GM12878 (cell line): ENCODE results near the gene SCAND1. TPM values are rescaled to one million over a fixed set of nuclear protein-coding genes. Genes with fewer than 3 reads are reported as not detected.

Experiments
- ATAC-seq: fragments of 200-7000 bp; cut with Tn5 transposase; 3 replicates; pipeline ENCODE4 v1.9.1; 2020; ENCODE audit warnings: mild to moderate bottlenecking, moderate library complexity
- BruUV-seq: library from RNA; stranded (reverse); fragments of 400-500 nt; replicated peaks from 2 replicates; lab custom pipeline; 2021; lab: Mats Ljungman, UMichigan
- CTCF ChIA-PET: fragments of 300-600 bp; sonication (Branson Sonifier 250); formaldehyde crosslinking; extraction: SDS; loops from one replicate; lab custom pipeline; 2021; ENCODE audit warnings: inconsistent platforms; lab: Yijun Ruan, JAX
- POLR2A ChIA-PET: fragments of 350-600 bp; formaldehyde crosslinking; extraction: SDS; loops from one replicate; lab custom pipeline; 2021; ENCODE audit warnings: inconsistent platforms; lab: Charles Lee
- RAD21 ChIA-PET: fragments of 300-600 bp; sonication (Branson Sonifier 250); formaldehyde crosslinking; loops from one replicate; lab custom pipeline; 2023; ENCODE audit warnings: antibody characterized with exemption; ENCODE audit not compliant: unreplicated experiment; lab: Charles Lee
- SMC1A ChIA-PET: fragments of 300-600 bp; sonication (Branson Sonifier 250); formaldehyde crosslinking; loops from one replicate; lab custom pipeline; 2023; ENCODE audit not compliant: unreplicated experiment, uncharacterized antibody; lab: Charles Lee
- DNase-seq: peaks from one replicate; pipeline ENCODE4 v3.0.0-alpha.2; 2011; ENCODE audit warnings: low read depth, low spot score
- FAIRE-seq: peaks from 3 replicates; lab custom pipeline; 2011; peaks lifted over from hg19 to GRCh38; lab: Jason Lieb, UNC
- H2AFZ ChIP-seq: 2 replicates; pipeline ENCODE4 v1.6.0; 2011; ENCODE audit warnings: low read depth, low read length, control low read depth; ENCODE audit not compliant: control insufficient read depth
- H3K27ac ChIP-seq: 2 replicates; pipeline ENCODE4 v1.5.1; 2011; ENCODE audit warnings: control low read depth; ENCODE audit not compliant: control insufficient read depth, insufficient read depth
- H3K27me3 ChIP-seq, 2 experiments: replicated peaks in 1 of 2; 2 replicates each; pipeline versions ENCODE4 v1.6.0 to v1.6.1; 2011; ENCODE audit warnings: low read length in 1 of 2; ENCODE audit not compliant: control insufficient read depth in 2 of 2, insufficient read depth in 2 of 2
- H3K36me3 ChIP-seq, 2 experiments: 2 replicates each; pipeline ENCODE4 v1.5.1; 2011; ENCODE audit warnings: low read length in 1 of 2; ENCODE audit not compliant: control insufficient read depth in 2 of 2, insufficient read depth in 2 of 2
- H3K4me1 ChIP-seq: 2 replicates; pipeline ENCODE4 v1.6.1; 2011; ENCODE audit warnings: mild to moderate bottlenecking, low read length, moderate library complexity, mixed read lengths; ENCODE audit not compliant: control insufficient read depth, insufficient read depth
- H3K4me2 ChIP-seq: 2 replicates; pipeline ENCODE4 v1.6.0; 2011; ENCODE audit warnings: control low read depth; ENCODE audit not compliant: control insufficient read depth, insufficient read depth
- H3K4me3 ChIP-seq: fragments of 200-600 bp; sonication (generic); 2 replicates; pipeline ENCODE4 v1.5.1; 2016
- H3K79me2 ChIP-seq: 2 replicates; pipeline ENCODE4 v1.6.0; 2011; ENCODE audit warnings: low read length; ENCODE audit not compliant: control insufficient read depth, insufficient read depth
- H3K9ac ChIP-seq: 2 replicates; pipeline ENCODE4 v1.8.0; 2011; ENCODE audit warnings: low read length, control low read depth, mixed read lengths; ENCODE audit not compliant: control insufficient read depth, insufficient read depth
- H3K9me3 ChIP-seq: replicated peaks from 3 replicates; pipeline ENCODE4 v1.5.1; 2011; ENCODE audit warnings: mild to moderate bottlenecking, low read length; ENCODE audit not compliant: control insufficient read depth, insufficient read depth
- H4K20me1 ChIP-seq: 2 replicates; pipeline ENCODE4 v1.6.0; 2011; ENCODE audit not compliant: control insufficient read depth, insufficient read depth
- CREB1 ChIP-seq: IDR thresholded peaks from 2 replicates; pipeline ENCODE4 v1.6.1; 2012; ENCODE audit warnings: low read depth, mild to moderate bottlenecking, inconsistent platforms
- GATAD2B ChIP-seq: fragments of 450-650 bp; conservative IDR thresholded peaks from 2 replicates; pipeline ENCODE4 v1.6.1; 2017; ENCODE audit warnings: low read depth, mild to moderate bottlenecking, moderate library complexity
- KDM1A ChIP-seq: fragments of 200-600 bp; sonication (generic); IDR thresholded peaks from 2 replicates; pipeline ENCODE4 v1.6.1; 2016; ENCODE audit warnings: borderline replicate concordance
- NFIC ChIP-seq: IDR thresholded peaks from 2 replicates; pipeline ENCODE4 v1.6.1; 2012; ENCODE audit warnings: low read depth, mild to moderate bottlenecking, inconsistent platforms, low read length, moderate library complexity
- PAX8 ChIP-seq: fragments of 450-650 bp; IDR thresholded peaks from 2 replicates; pipeline ENCODE4 v1.6.1; 2017; ENCODE audit warnings: mild to moderate bottlenecking, moderate library complexity
- RELA ChIP-seq: fragments of 450-650 bp; IDR thresholded peaks from 2 replicates; pipeline ENCODE4 v1.8.0; 2014; ENCODE audit warnings: borderline replicate concordance; ENCODE audit not compliant: partially characterized antibody
- SIN3A ChIP-seq: IDR thresholded peaks from 2 replicates; pipeline ENCODE4 v1.6.1; 2012; ENCODE audit warnings: low read depth, low read length, improper control_type of control experiment
- SREBF1 ChIP-seq: IDR thresholded peaks from 2 replicates; pipeline ENCODE4 v1.6.1; 2012; ENCODE audit warnings: mild to moderate bottlenecking, low read length
- WGBS: methylation state at CpG from one replicate; pipeline ENCODE4 v1.1.6; 2016; ENCODE audit warnings: low lambda C conversion rate; ENCODE audit not compliant: insufficient replicate concordance, insufficient coverage; ENCODE audit errors: missing lambda C conversion rate; 5-methylcytosine and 5-hydroxymethylcytosine counted together
- in situ Hi-C: fragments of 300-500 bp; cut with MboI; formaldehyde crosslinking; loops from 9 replicates; pipeline ENCODE4 v1.14.3; 2018; ENCODE audit warnings: mixed read lengths
- intact Hi-C: fragments of 100-400 bp; cut with micrococcal nuclease; formaldehyde crosslinking; loops from one replicate; pipeline ENCODE4 v1.14.2; 2022; ENCODE audit not compliant: unreplicated experiment
- polyA plus RNA-seq, 11 experiments: library from polyadenylated mRNA; depleted of rRNA in 4 of 11; unstranded in 6 of 11; stranded (reverse) in 5 of 11; fragments of >200 nt; fragmentation: Nextera tagmentation in 4 of 11; fragmentation: Illumina TruSeq in 1 of 11; extraction: Ambion mirVana in 4 of 11; extraction: Trizol in 1 of 11; gene quantifications; 1 replicate in 1 of 11; 2 replicates in 10 of 11; pipeline versions ENCODE4 v1.2.1 to v1.2.3, GENCODE V29; 2011 to 2016; ENCODE audit warnings: inconsistent platforms in 2 of 11, missing spikeins in 2 of 11, low read depth in 1 of 11
- total RNA-seq, 4 experiments: library from RNA; depleted of rRNA in 3 of 4; stranded (reverse); fragments of >200 nt in 3 of 4; fragmentation: Illumina TruSeq in 1 of 4; extraction: Trizol in 1 of 4; gene quantifications; 2 replicates each; pipeline versions ENCODE4 v1.2.1 to v1.2.3, GENCODE V29; 2013 to 2021
- TF ChIP-seq, protein P1 (sequence below): fragments of 450-650 bp; IDR thresholded peaks from 2 replicates; pipeline ENCODE4 v1.6.1; 2014; ENCODE audit warnings: mild to moderate bottlenecking
- TF ChIP-seq, protein P2 (sequence below): fragments of 450-650 bp; IDR thresholded peaks from 2 replicates; pipeline ENCODE4 v1.6.1; 2016; ENCODE audit warnings: mild to moderate bottlenecking

Gene SCAND1
- total and polyA plus RNA-seq, 10 of the 15 experiments (the other 5 are each of a cell fraction or from before 2014, with no cell fraction given): 0.08 to 117 (median 25.9) TPM

DNA sequence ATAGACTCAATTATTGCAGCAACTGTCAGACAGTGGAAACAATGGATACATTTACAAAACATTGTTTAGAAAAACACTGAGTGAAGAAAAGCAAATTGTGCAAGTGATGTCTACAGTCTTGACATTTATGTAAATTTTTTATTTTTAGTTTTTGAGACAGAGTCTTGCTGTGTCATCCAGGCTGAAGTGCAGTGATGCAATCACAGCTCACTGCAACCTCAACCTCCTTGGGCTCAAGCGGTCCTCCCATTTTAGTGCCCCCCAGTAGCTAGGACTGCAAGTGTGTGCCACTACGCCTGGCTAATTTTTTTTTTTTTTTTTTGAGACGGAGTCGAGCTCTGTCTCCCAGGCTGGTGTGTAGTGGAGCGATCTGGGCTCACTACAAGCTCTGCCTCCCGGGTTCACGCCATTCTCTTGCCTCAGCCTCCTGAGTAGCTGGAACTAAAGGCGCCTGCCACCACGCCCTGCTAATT lies 23.8 kb upstream of the SCAND1 start:
- ATAC-seq (0 out of 3 replicates have a peak, but pooled peaks have one; percentile 20), DNase-seq (no peak), FAIRE-seq (peak; percentile 41)
- Histone ChIP-seq H3K79me2 (no peaks in the 10 kb centered on the region), H3K36me3 (no peaks in the 10 kb centered on the region), H3K27me3 (no peaks in the 10 kb centered on the region), H4K20me1 (no peaks in the 10 kb centered on the region), H3K4me2 (no peak overlapping the region), H3K4me1 (no peaks in the 10 kb centered on the region), H3K9ac (no peak overlapping the region), H3K4me3 (no peak overlapping the region), H3K27ac (no peak overlapping the region), H2AFZ (no peak overlapping the region), H3K9me3 (no peaks in the 10 kb centered on the region)
- CTCF ChIA-PET: interaction anchor here (0.9 to 9.2 kb wide), 3 partner anchors 10 to 160 kb away, joined by 3 to 73 read pairs (median 4); no protein-coding TSS in a partner anchor
- in situ Hi-C loops: loop anchor here (25.0 kb wide), 1 partner anchor 459 kb away; no protein-coding TSS in a partner anchor
- no TSS peak for BruUV-seq
- TF ChIP-seq GATAD2B: no peak
- TF ChIP-seq, protein P1, sequence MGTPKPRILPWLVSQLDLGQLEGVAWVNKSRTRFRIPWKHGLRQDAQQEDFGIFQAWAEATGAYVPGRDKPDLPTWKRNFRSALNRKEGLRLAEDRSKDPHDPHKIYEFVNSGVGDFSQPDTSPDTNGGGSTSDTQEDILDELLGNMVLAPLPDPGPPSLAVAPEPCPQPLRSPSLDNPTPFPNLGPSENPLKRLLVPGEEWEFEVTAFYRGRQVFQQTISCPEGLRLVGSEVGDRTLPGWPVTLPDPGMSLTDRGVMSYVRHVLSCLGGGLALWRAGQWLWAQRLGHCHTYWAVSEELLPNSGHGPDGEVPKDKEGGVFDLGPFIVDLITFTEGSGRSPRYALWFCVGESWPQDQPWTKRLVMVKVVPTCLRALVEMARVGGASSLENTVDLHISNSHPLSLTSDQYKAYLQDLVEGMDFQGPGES: no peak
- TF ChIP-seq RELA: no peak
- TF ChIP-seq KDM1A: no peak
- TF ChIP-seq CREB1: no peak
- TF ChIP-seq SREBF1: no peak
- TF ChIP-seq, protein P2, sequence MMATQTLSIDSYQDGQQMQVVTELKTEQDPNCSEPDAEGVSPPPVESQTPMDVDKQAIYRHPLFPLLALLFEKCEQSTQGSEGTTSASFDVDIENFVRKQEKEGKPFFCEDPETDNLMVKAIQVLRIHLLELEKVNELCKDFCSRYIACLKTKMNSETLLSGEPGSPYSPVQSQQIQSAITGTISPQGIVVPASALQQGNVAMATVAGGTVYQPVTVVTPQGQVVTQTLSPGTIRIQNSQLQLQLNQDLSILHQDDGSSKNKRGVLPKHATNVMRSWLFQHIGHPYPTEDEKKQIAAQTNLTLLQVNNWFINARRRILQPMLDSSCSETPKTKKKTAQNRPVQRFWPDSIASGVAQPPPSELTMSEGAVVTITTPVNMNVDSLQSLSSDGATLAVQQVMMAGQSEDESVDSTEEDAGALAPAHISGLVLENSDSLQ: no peak
- no peak for TF ChIP-seq PAX8
- TF ChIP-seq SIN3A: no peak
- no peak for TF ChIP-seq NFIC
- RAD21 ChIA-PET: interaction anchor here (1.1 kb wide), 1 partner anchor 168 kb away, joined by 3 read pairs; no protein-coding TSS in a partner anchor
- intact Hi-C loops: no loop called here
- POLR2A ChIA-PET: no interaction called here
- 17% methylated on average over 9 of the region's 9 CpGs for WGBS
- SMC1A ChIA-PET: interaction anchor here (1.9 kb wide), 1 partner anchor 12 kb away, joined by 4 read pairs; no protein-coding TSS in a partner anchor
